DMS153 treated with DMSO at 0.1 percent for 48 hours (cell line): ENCODE measurements around the gene DOK1.

Experiments used
- DNase-seq: peaks from one replicate; lab custom pipeline; 2025; ENCODE audit not compliant: unreplicated experiment; lab: John Stamatoyannopoulos, UW

The DOK1 gene

GRCh38 chr2:74566754-74567085 is 12.2 kb downstream of the DOK1 start:
- no peak for DNase-seq

GRCh38 chr2:74567881-74568280 is 13.4 kb downstream of the DOK1 start:
- DNase-seq, result no peak

GRCh38 chr2:74569686-74570085 is 15.2 kb downstream of the DOK1 start:
- no peak for DNase-seq

DNA sequence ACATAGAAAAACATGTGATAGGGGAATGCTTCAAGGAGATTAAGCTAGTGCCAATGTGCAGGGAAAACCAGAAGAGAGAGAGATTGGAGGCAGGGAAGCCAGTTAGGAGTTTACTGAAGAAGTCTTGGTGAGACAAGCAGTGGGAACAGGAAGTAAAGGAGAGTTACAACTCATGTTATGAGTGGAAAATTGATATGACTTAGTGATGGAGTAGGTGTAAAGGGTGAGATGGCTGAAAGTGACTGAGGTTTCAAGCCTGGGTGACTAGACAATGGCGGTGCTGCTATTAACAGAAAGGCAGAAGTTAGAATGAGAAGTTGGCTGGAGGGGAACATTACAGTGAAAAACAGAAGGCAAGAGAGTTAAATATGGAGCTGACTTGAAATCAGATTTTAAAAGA is 16.5 kb downstream of the DOK1 start:
- DNase-seq, result no peak

DNA sequence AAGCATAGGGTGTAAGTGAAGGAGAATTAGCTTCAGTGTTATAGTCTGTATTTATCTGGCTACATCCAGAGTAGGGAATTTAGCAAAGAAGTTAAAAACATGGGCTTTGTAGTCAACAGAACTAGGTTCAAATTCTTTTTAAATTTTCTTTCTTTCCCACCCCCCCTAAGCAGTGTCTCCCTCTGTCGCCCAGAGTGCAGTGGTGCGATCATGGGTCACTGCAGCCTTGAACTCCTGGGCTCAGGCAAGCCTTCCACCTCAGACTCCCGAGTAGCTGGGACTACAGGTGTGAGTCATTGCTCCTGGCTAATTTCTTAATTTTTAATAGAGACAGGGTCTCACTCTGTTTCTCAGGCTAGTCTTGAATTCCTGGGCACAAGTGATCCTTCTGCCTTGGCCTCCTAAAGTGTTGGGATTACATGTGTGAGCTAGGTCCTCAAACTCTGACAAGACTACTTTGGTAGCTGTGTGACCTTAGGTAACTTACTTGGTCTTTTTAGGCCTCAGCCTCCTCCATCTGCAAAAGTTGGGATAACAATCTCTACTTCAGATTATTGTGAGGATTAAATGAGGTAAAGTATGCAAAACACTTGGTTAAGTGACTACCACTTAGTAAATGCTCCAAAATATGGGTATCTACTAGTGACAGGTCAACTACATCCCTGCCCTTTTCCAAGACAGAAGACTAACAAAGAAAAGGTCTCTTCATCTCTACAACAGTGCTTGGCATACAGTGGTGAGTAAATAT is 17.8 kb downstream of the DOK1 start:
- DNase-seq, result no peak

- DNase-seq, result no peak
Measured at GRCh38 chr2:74573747-74574562, 19.4 kb downstream of the DOK1 start.

GRCh38 chr2:74575320-74575719 is 20.8 kb downstream of the DOK1 start:
- DNase-seq, result no peak

GRCh38 chr2:74576211-74576862 is 21.8 kb downstream of the DOK1 start:
- DNase-seq, result no peak

DNA sequence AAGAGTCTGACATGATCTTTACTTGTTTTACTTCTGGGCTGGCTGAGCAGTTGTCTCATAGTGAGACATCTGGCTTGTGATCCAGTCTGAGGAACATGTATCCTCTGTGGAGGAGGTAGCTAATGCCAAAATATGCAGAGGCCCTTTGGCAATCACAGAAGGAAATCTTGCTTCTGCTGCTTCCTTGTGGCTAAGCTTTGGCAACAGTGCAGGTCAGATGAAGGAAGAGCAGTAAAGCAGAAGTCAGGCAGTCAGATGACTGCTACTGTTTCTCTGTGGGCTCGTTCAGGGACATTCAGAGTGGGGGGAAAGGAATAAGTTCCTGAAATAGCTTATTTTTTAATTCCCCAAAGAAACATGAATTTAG is 22.3 kb downstream of the DOK1 start:
- DNase-seq, result no peak

DNA sequence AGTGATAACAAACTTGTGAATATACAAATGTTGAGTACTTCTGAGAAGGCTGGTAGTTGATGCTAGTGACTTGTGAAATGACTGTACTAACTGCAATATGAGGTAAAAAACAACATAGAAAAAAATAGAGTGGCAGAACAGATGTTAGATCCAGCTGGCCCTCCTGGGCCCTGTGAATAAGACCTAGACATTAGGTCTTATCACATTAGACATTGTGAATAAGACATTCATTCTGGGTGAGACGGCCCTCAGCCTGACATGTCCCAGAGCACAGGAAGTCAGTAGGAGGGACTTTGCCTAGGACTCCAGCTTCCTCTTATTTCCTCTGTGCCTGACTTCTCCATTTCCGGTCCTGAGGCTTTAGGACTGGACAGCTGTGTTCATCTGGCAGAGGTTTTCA is 22.9 kb downstream of the DOK1 start:
- DNase-seq, result no peak

DNA sequence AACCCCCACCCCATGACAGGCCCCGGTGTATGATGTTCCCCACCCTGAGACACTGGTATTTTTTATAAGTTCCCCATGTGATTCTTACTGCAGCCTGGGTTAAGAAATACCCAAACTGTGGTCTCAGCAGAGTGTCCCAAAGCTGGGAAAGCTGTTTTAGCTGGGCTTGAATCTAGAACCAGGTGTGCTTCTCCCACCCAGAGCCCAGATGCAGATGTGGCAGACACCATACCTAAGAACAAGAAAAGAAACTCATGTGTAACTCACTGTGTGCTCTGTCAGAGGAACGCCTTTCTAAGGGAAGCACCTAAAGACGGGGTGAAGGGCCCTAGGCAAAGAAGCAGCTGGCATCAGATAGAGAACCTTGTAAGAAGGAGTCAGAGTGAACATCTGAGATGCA is 23.9 kb downstream of the DOK1 start:
- DNase-seq, result no peak

GRCh38 chr2:74581463-74581862 is 26.9 kb downstream of the DOK1 start:
- DNase-seq, result no peak

DNA sequence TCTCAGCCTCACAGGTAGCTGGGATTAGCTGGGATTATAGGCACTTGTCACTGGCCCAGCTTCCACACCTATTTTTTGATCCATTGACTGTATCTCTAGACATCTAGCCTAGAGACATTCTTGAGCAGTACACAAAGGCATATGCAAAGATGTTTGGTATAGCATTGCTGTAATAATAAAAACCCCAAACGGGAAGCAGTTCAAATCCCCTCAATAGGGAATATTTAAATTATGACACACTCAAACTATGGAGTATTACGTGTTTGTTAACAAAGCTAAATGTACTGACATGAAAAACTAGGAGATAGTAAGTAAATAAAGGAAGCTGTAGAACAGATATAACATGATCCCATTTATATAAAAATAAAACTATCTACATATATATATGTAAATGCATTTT is 27.7 kb downstream of the DOK1 start:
- DNase-seq, result no peak

DNA sequence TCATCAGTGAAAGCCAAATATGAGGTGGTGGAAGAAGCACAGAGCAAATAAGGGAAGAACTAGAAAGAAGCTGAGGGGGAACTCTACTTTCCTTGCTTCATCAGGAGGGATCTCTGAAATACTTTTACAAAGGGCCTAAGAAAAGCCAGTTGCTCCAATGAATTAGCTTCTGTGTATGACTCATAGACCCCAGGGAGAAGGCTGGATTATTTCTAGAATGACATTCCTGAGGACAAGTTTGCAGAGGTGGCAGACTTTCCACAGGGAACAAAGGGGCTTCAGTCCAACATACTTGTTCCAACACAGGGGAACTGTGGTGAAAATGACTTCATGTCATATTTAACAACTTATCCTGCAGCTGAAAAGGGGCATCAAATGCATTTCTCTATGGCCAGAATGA is 29.0 kb downstream of the DOK1 start:
- no peak for DNase-seq

GRCh38 chr2:74584088-74584645 is 29.6 kb downstream of the DOK1 start:
- no peak for DNase-seq

DNA sequence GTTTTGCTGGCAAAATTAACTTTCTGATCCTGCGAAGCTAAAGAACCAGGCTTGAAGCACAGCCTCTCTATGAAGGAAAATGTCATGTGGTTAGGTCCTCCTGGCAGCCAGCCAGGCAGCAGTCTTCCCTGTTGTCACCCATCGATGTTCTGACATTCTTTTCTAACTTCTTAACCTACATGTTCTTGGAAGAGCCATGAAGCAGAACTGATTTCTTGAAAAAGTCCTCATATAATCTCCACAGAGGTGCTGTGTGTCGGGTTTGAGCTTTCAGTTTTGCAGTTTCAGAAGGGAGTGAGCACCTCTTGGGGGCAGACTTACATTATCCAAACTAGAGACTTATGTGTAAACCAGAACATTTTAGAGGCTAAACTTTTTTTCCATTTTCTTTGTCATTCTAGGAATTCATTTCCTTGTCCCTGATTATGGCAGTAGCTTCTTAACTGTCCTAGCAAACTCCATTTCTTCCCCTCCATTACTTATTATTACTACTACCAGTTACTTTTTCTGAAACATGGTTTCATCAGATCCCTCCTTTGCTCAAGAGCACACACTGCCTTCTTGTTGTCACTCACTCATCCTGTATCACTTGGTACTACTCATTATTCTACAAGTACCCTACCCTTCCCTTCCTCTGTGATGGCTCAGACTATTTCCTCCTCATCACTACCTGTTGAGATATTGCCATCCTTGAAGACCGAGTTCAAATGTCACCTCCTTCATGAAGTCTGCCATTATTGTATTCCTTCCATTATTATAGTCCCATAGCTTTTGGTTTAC is 31.1 kb downstream of the DOK1 start:
- DNase-seq, result no peak

DNA sequence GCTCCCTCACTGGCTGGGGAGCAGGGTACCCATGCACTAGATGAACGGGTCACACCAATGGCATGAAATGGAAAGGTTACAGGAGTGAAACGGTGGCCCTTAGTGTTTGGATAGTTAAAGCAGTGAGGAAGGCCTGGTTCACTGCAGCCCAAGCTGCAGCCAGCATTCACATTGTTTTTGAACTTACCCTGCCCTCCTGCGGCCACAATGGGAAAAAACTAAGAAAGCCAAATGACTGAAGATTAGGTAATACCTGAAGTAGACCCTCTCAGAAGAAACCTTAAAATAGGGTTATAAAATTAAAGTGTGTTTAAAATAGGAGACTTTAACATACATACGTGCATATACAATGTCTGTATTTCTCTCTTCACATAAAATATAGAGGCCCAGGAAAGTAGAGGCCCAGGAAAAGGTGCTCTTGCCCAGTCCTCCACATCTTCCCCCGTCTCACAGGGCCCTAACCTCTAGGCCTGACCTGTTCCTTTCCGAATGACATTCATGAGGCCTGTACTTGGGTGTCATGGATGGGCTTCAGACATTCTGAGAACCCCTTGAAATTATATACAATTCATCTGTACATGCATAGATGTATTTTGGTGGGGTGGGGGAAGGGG is 33.3 kb downstream of the DOK1 start:
- DNase-seq, result peak; percentile 44

- no peak for DNase-seq
Measured at GRCh38 chr2:74588664-74589063, 34.1 kb downstream of the DOK1 start.

DNA sequence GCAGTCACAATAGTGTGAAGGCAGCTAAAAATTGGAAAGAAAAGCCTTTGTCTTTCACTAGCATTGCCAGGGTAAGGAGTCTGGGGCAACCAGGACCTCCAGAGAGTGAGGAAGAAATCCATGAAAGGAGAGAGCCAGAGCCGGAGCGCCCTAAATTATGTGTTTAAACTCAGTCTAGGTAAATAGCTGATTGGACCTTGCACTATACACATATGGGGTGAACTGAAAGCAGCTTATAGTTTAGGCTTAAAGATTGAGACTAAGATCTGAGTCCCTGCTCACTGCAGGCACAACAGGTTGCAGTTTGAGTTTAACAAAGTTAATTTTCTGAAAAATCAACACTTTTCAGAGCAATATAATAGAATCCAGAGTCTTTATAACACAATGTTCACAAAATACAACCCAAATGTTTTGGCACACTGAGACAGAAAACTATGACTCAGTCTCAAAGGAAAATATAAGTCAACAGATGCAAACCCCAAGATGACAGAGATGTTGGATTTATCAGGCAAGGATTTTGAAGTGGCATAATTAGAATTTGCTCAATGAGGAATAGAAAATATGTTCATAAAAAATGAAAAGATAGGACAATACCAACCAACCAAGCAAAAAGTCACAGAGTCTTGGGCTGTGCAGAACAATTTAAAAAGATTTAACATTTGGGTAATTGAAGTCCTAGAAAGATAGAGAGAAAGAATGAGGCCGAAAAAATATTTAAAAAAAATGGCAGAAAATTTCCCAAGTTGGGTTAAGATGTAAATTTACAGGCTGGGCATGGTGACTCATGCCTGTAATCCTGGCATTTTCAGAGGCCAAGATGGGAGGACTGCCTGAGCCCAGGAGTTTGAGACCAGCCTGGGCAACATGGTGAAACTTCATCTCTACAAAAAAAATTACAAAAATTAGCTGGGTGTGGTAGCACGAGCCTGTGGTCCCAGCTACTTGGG is 39.6 kb downstream of the DOK1 start:
- no peak for DNase-seq

DNA sequence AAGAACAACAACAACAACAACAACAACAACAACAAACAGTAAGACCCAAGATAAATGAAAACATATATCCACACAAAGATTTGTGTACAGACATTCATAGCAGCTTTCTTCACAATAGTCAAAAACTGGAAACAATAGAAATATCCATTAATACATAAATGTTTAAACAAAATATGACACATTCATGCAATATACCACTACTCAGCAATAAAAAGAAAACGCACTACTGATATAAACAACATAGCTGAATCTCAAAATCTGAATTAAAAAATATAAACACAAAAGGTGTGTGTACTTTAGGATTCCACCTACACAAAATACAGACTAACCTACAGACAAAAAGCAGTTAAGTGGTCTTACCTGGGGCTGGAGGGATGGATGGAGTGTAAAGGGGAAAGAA is 42.1 kb downstream of the DOK1 start:
- DNase-seq, result no peak
